ENCODE results near the gene ENPP7. TPM values are rescaled to one million over a fixed set of nuclear protein-coding genes. Genes with fewer than 3 reads are reported as not detected.

The ENPP7 gene
- total RNA-seq, 2 donors from 2014 or later, result not detected

DNA sequence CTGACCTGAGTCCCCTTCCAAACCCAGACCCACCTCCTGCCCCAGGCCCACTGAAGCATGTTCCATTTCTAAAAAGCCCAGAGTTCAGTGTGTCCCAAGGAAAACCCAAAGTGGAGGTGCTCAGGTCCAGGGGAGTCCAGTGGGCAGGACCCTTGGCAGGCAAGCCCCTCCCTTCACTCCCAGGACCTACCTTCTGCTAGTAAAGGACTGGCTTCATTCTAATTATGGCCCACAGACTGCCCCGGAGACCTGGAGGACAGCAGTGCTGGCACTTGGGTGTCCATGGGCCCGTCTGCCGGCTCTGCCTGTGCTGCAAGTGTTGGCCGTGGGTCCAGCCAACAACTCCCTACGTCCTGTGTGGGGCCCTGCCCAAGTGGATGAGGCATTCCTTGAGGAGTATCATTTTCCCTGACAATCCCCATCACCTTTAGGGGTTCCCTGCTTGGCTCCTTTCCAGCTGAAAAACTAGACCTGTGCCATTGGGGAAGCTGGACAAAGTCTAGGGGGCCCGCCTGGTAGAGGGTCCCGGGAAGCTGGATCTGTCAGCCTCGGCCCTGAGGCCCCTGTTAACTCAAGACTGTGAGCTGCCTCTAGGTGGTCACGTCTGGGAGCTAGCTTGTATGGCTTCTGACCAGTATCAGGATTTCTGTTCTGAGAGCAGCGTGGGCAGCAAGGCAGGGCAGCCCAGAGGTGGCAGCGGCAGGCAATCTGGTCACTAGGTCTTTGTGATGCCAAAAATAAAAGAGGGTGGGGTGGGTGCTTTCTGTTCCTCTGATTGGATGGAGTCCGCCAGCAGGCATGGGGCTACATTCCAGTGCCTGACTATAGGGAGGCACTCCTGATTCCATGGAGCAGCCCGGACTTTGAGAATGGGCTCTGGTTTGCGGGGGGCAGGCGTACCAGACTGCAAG is 55.4 kb downstream of the ENPP7 start:
- Histone ChIP-seq H3K4me3 (no peak overlapping the region), H3K36me3 (no peaks in the 10 kb centered on the region), H3K4me1 (ENCODE audit: control insufficient read depth in 1 of 2, low read depth in 2 of 2) (peaks cover 3 to 7% of the 10 kb centered on the region in 2 donors), H3K27ac (no peak overlapping the region), H3K27me3 (replicated peaks; ENCODE audit: insufficient read depth) (peaks cover 20% of the 10 kb centered on the region), H3K9me3 (no peaks in the 10 kb centered on the region)
- no peak for TF ChIP-seq CTCF (IDR thresholded peaks at IDR 0.05)
- DNase-seq (ENCODE audit: low spot score) (no peak), ATAC-seq (ENCODE audit: insufficient number of reproducible peaks, low FRiP score, low read depth) (no peak)

DNA sequence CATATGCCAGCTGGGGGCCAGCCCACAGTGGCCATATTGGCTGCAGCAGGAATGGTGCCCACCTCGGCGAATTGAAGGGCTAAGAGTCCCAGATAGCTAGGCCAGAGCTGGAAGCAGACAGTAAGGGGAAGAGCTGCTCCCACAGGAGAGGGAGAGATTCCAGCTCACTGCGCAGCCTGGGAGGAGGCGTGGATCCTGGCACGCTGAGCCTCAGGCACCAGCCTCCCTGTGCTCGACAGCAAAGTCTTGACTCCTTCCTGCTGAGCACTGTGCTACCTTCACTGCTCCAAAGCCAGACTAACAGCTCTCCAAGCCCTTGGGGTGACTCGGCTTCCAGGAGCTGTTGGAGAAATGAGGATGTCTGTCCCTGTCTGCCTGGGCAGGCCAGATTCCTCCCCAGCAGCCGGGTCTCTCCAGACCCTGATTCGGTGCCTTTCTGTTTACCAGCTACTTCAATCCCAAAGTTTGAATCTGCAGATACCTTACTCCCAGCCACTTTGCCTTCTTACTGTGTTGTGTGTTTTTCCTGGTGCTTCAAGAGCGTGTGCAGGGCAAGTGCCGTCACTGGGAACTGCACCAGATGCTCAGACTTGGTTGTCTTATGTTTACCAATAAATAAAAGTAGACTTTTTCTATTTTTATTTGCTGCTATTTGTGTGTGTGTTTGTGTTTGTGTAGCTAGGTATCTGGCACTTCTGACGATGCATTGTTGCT is 56.3 kb downstream of the ENPP7 start:
- peaks cover 3 to 7% of the 10 kb centered on the region in 2 donors for H3K4me1 ChIP-seq (ENCODE audit: control insufficient read depth in 1 of 2, low read depth in 2 of 2)
- no peaks in the 10 kb centered on the region for H3K9me3 ChIP-seq
- no peak for TF ChIP-seq CTCF (IDR thresholded peaks at IDR 0.05)
- ATAC-seq (ENCODE audit: insufficient number of reproducible peaks, low FRiP score, low read depth), result no peak
- H3K36me3 ChIP-seq, result no peaks in the 10 kb centered on the region
- H3K4me3 ChIP-seq, result no peak overlapping the region
- no peak overlapping the region for H3K27ac ChIP-seq
- DNase-seq (ENCODE audit: low spot score), result no peak
- peaks cover 23% of the 10 kb centered on the region for H3K27me3 ChIP-seq (replicated peaks; ENCODE audit: insufficient read depth)

DNA sequence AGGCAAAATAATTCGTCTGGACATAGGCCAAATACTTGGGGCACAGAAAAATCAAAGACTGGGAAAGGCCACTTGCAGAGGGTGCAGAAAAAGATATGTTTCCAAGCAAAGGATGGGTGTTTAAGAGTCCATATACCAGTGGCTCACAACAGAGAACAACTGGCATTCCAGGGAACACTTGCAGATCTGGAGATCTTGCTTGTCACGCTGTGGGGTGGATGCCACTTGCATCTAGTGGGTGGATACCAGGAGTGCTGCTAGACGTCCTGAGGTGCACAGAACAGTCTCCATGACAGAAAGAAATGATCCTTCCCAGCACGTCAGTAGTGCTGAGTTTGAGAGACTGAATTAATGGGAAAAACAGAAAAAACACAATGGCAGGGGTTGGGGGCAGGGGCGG is 57.7 kb downstream of the ENPP7 start:
- Histone ChIP-seq H3K27ac (no peak overlapping the region), H3K4me3 (no peak overlapping the region), H3K27me3 (replicated peaks; ENCODE audit: insufficient read depth) (peaks cover 32% of the 10 kb centered on the region), H3K36me3 (no peaks in the 10 kb centered on the region), H3K9me3 (no peaks in the 10 kb centered on the region), H3K4me1 (ENCODE audit: control insufficient read depth in 1 of 2, low read depth in 2 of 2) (peaks cover 8 to 15% of the 10 kb centered on the region in 2 donors)
- ATAC-seq (ENCODE audit: insufficient number of reproducible peaks, low FRiP score, low read depth) (no peak), DNase-seq (ENCODE audit: low spot score) (no peak)
- TF ChIP-seq CTCF (IDR thresholded peaks at IDR 0.05), result no peak

DNA sequence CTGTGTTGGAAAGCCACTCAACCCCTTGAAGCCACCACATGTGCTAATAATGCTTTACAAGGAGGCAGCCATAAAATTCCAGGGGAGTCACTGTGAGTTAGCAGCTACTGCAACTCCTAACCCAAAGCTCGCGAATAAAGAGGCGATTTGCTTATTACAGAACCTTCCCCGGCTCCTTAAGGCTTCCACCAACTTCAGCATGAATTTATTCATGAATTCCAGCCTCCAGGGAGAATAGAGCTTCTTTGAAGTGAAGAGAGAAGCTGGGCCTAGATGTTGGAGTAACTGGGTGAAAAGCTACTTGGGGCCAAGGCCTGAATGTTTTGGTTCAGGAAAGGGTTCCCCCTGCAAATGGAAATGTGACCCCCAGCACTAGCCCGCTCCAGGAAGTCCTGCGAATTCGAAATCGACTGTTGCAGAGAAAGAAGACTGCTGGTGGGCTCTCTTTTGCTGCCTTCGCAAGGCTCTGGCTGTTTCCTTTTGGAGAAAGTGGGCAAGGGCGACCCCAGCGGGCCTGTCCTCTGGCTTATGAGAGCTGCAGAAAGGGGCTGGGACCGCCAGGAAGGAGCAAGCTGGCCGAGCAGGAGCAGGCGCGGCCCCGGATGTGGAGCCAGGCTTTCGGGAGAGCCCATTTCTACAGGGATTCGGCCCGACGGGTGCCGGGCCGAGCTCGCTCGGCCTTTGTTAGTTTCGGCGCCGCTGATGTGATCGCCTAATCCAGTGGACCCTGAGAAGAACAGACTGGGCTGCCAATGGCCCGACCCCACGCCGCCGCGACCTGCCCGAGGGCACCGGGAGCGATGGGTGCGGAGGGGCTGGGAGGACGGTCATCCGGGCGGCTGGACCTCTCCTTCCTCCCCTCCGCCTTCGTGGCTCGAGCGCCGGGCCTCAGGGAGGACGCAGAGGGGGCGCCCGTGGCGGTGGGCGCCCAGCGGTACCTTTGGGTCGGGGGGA is 58.5 kb downstream of the ENPP7 start:
- no peak overlapping the region for H3K4me3 ChIP-seq
- peaks cover 33% of the 10 kb centered on the region for H3K27me3 ChIP-seq (replicated peaks; ENCODE audit: insufficient read depth)
- H3K27ac ChIP-seq, result no peak overlapping the region
- no peaks in the 10 kb centered on the region for H3K36me3 ChIP-seq
- ATAC-seq (ENCODE audit: insufficient number of reproducible peaks, low FRiP score, low read depth) (no peak), DNase-seq (ENCODE audit: low spot score) (no peak)
- peaks cover 8 to 17% of the 10 kb centered on the region in 2 donors for H3K4me1 ChIP-seq (ENCODE audit: control insufficient read depth in 1 of 2, low read depth in 2 of 2)
- no peaks in the 10 kb centered on the region for H3K9me3 ChIP-seq
- TF ChIP-seq CTCF (IDR thresholded peaks at IDR 0.05), result no peak

All from thoracic aorta (tissue), 2 donors.